Neural progenitor cell (in vitro differentiated cells): ENCODE data around the gene PARD6A. TPM values are rescaled to one million over a fixed set of nuclear protein-coding genes. Genes with fewer than 3 reads are reported as not detected.

Experiments used
- DNase-seq: peaks from one replicate; pipeline ENCODE4 v3.0.0-alpha.2; 2016; ENCODE audit warnings: low spot score
- H2AFZ ChIP-seq: fragments of 200-600 bp; sonication (generic); replicated peaks from 2 replicates; pipeline ENCODE4 v1.6.1; 2016; ENCODE audit warnings: antibody characterized with exemption
- H3F3A ChIP-seq: fragments of 200-600 bp; sonication (generic); 2 replicates; pipeline ENCODE4 v1.6.1; 2016; ENCODE audit warnings: antibody characterized with exemption, low read depth
- H3K27ac ChIP-seq: fragments of 200-600 bp; sonication (generic); 2 replicates; pipeline ENCODE4 v1.5.1; 2016; ENCODE audit warnings: mild to moderate bottlenecking
- H3K27me3 ChIP-seq: fragments of 200-600 bp; sonication (generic); 2 replicates; pipeline ENCODE4 v1.6.1; 2016; ENCODE audit warnings: mild to moderate bottlenecking, moderate library complexity
- H3K36me3 ChIP-seq: fragments of 200-600 bp; sonication (generic); 2 replicates; pipeline ENCODE4 v1.5.1; 2016
- H3K4me1 ChIP-seq: fragments of 200-600 bp; sonication (generic); 2 replicates; pipeline ENCODE4 v1.6.1; 2016; ENCODE audit warnings: mixed run types
- H3K4me2 ChIP-seq: fragments of 200-600 bp; sonication (generic); 2 replicates; pipeline ENCODE4 v1.6.1; 2016
- H3K4me3 ChIP-seq: fragments of 200-600 bp; sonication (generic); 2 replicates; pipeline ENCODE4 v1.5.1; 2016
- H3K79me2 ChIP-seq: fragments of 200-600 bp; sonication (generic); 2 replicates; pipeline ENCODE4 v1.6.1; 2016; ENCODE audit warnings: low read depth
- H3K9ac ChIP-seq: fragments of 200-600 bp; sonication (generic); 2 replicates; pipeline ENCODE4 v1.6.1; 2016
- H3K9me3 ChIP-seq: fragments of 200-600 bp; sonication (generic); 2 replicates; pipeline ENCODE4 v1.5.1; 2016; ENCODE audit warnings: low read depth
- H4K20me1 ChIP-seq: fragments of 200-600 bp; sonication (generic); 2 replicates; pipeline ENCODE4 v1.6.1; 2016; ENCODE audit warnings: low read depth
- H3K27ac Mint-ChIP-seq: 3 replicates; pipeline ENCODE4 v1.8.0; 2021; ENCODE audit warnings: mixed read lengths
- H3K27me3 Mint-ChIP-seq: 2 replicates; pipeline ENCODE4 v1.8.0; 2022; ENCODE audit warnings: low read depth, mild to moderate bottlenecking, inconsistent platforms, moderate library complexity, mixed read lengths; ENCODE audit not compliant: insufficient read depth
- H3K36me3 Mint-ChIP-seq: 3 replicates; pipeline ENCODE4 v1.8.0; 2021; ENCODE audit warnings: mixed read lengths
- H3K4me1 Mint-ChIP-seq: 3 replicates; pipeline ENCODE4 v1.8.0; 2021; ENCODE audit warnings: mixed read lengths
- H3K4me3 Mint-ChIP-seq: 3 replicates; pipeline ENCODE4 v1.8.0; 2021; ENCODE audit warnings: mild to moderate bottlenecking, moderate library complexity, mixed read lengths
- H3K9me3 Mint-ChIP-seq: 3 replicates; pipeline ENCODE4 v1.8.0; 2020; ENCODE audit warnings: mixed read lengths
- EZH2 ChIP-seq: fragments of 200-600 bp; sonication (generic); IDR thresholded peaks from 2 replicates; pipeline ENCODE4 v1.6.1; 2017; ENCODE audit warnings: antibody characterized with exemption, mild to moderate bottlenecking, moderate library complexity
- EZH2phosphoT487 ChIP-seq: fragments of 200-600 bp; sonication (generic); IDR thresholded peaks from 2 replicates; pipeline ENCODE4 v1.6.1; 2017; ENCODE audit warnings: antibody characterized with exemption
- total RNA-seq: library from RNA; depleted of rRNA; stranded (reverse); fragments of >200 nt; gene quantifications from 2 replicates; pipeline ENCODE4 v1.2.3, GENCODE V29; 2015; ENCODE audit warnings: low replicate concordance
- TF ChIP-seq, protein P1 (sequence below): fragments of 200-600 bp; sonication (generic); IDR thresholded peaks from 2 replicates; pipeline ENCODE4 v1.5.1; 2017; ENCODE audit warnings: antibody characterized with exemption, mild to moderate bottlenecking

PARD6A gene
- total RNA-seq, 1 donor from 2014 or later = 2.7 TPM

DNA sequence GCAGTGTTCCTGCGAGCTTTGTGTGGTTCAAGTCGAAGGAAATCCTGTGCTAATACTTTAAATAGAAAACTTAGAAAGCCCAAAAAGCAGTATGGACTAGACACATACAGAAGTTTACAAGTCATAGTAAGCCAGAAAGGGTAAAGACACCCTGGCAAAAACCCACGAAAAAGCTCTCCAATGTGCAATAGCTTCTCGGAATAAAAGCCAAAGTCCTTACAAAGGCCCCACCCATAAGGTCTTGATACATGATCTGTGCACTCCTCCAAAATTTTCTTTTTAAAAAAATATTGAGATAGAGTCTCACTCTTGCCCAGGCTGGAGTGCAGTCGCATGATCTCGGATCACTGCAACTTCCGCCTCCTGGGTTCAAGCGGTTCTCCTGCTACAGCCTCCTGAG, 16.2 kb downstream of the PARD6A start:
- Histone ChIP-seq H3K27me3 (no peaks in the 10 kb centered on the region), H3F3A (no peaks in the 10 kb centered on the region), H3K9me3 (no peaks in the 10 kb centered on the region), H3K4me2 (no peak overlapping the region), H3K4me3 (no peak overlapping the region), H3K4me1 (no peaks in the 10 kb centered on the region), H4K20me1 (no peaks in the 10 kb centered on the region), H3K27ac (no peak overlapping the region), H3K9ac (no peak overlapping the region), H3K79me2 (no peaks in the 10 kb centered on the region), H3K36me3 (no peaks in the 10 kb centered on the region), H2AFZ (no peak overlapping the region)
- no peaks in the 10 kb centered on the region for H3K9me3 Mint-ChIP-seq
- peaks cover 4% of the 10 kb centered on the region for H3K27me3 Mint-ChIP-seq
- H3K4me1 Mint-ChIP-seq = peaks cover 12% of the 10 kb centered on the region
- no peak for TF ChIP-seq EZH2
- TF ChIP-seq, protein P1, sequence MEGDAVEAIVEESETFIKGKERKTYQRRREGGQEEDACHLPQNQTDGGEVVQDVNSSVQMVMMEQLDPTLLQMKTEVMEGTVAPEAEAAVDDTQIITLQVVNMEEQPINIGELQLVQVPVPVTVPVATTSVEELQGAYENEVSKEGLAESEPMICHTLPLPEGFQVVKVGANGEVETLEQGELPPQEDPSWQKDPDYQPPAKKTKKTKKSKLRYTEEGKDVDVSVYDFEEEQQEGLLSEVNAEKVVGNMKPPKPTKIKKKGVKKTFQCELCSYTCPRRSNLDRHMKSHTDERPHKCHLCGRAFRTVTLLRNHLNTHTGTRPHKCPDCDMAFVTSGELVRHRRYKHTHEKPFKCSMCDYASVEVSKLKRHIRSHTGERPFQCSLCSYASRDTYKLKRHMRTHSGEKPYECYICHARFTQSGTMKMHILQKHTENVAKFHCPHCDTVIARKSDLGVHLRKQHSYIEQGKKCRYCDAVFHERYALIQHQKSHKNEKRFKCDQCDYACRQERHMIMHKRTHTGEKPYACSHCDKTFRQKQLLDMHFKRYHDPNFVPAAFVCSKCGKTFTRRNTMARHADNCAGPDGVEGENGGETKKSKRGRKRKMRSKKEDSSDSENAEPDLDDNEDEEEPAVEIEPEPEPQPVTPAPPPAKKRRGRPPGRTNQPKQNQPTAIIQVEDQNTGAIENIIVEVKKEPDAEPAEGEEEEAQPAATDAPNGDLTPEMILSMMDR = no peak
- TF ChIP-seq EZH2phosphoT487 = no peak
- H3K36me3 Mint-ChIP-seq = peaks cover 6% of the 10 kb centered on the region
- H3K27ac Mint-ChIP-seq = no peak overlapping the region
- no peak overlapping the region for H3K4me3 Mint-ChIP-seq
- no peak for DNase-seq

- Histone ChIP-seq H4K20me1 (no peaks in the 10 kb centered on the region), H3K9me3 (no peaks in the 10 kb centered on the region), H3K4me2 (no peak overlapping the region), H3K79me2 (no peaks in the 10 kb centered on the region), H3K4me3 (no peak overlapping the region), H2AFZ (no peak overlapping the region), H3K4me1 (no peaks in the 10 kb centered on the region), H3F3A (no peaks in the 10 kb centered on the region), H3K36me3 (no peaks in the 10 kb centered on the region), H3K27me3 (no peaks in the 10 kb centered on the region), H3K27ac (no peak overlapping the region), H3K9ac (no peak overlapping the region)
- peaks cover 6% of the 10 kb centered on the region for H3K36me3 Mint-ChIP-seq
- no peak overlapping the region for H3K4me3 Mint-ChIP-seq
- peaks cover 4% of the 10 kb centered on the region for H3K27me3 Mint-ChIP-seq
- DNase-seq = no peak
- no peaks in the 10 kb centered on the region for H3K9me3 Mint-ChIP-seq
- no peak overlapping the region for H3K27ac Mint-ChIP-seq
- TF ChIP-seq EZH2phosphoT487 (no peak), EZH2 (no peak)
- TF ChIP-seq, protein P1 = no peak
- peaks cover 8% of the 10 kb centered on the region for H3K4me1 Mint-ChIP-seq
Measured at GRCh38 chr16:67677712-67678111, 17.0 kb downstream of the PARD6A start.

DNA sequence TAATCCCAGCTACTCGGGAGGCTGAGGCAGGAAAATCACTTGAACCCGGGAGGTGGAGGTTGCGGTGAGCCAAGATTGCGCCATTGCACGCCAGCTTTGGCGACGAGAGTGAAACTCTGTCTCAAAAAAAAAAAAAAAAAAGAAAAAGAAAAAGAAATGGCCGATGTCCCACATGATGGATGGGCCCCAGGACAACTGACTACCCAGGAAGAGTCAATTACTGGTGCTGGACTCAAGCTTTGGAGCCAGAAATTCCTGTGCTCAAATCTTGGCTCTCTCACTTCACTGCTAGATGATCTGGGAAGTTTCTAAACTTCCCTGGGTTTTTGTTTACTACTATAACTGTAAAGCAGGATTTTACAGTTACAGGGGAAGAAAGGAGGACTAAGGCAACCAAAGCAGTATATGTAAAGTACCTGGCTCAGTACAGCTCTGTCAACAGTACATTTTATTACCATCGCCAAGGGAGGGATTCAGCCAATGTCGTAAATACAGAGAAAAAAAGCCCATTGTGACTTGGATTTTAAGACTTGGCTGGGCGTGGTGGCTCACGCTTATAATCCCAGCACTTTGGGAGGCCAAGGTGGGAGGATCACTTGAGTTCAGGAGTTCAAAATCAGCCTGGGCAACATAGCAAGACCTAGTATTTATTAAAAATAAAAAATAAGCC, 17.7 kb downstream of the PARD6A start:
- Histone ChIP-seq H2AFZ (no peak overlapping the region), H3K4me3 (no peak overlapping the region), H3K4me2 (no peak overlapping the region), H3K9me3 (no peaks in the 10 kb centered on the region), H3F3A (no peaks in the 10 kb centered on the region), H3K79me2 (no peaks in the 10 kb centered on the region), H3K27ac (no peak overlapping the region), H3K4me1 (no peaks in the 10 kb centered on the region), H4K20me1 (no peaks in the 10 kb centered on the region), H3K36me3 (no peaks in the 10 kb centered on the region), H3K27me3 (no peaks in the 10 kb centered on the region), H3K9ac (no peak overlapping the region)
- no peak overlapping the region for H3K27ac Mint-ChIP-seq
- TF ChIP-seq EZH2 = no peak
- TF ChIP-seq EZH2phosphoT487 = no peak
- TF ChIP-seq, protein P1 = no peak
- peaks cover 7% of the 10 kb centered on the region for H3K4me1 Mint-ChIP-seq
- H3K27me3 Mint-ChIP-seq = peaks cover 4% of the 10 kb centered on the region
- H3K36me3 Mint-ChIP-seq = peaks cover 8% of the 10 kb centered on the region
- DNase-seq = no peak
- no peak overlapping the region for H3K4me3 Mint-ChIP-seq
- no peaks in the 10 kb centered on the region for H3K9me3 Mint-ChIP-seq
